Measurements from ENCODE around the gene ST8SIA2. TPM values are rescaled to one million over a fixed set of nuclear protein-coding genes. Genes with fewer than 3 reads are reported as not detected.
"Not testable (repeated sequence)": the region's sequence is repeated elsewhere in the genome, so short reads cannot be mapped to it uniquely, and the experiment has no call there.

The ST8SIA2 gene
- polyA plus RNA-seq, 3 donors = 4.2 to 6.0 (median 4.7) TPM

DNA sequence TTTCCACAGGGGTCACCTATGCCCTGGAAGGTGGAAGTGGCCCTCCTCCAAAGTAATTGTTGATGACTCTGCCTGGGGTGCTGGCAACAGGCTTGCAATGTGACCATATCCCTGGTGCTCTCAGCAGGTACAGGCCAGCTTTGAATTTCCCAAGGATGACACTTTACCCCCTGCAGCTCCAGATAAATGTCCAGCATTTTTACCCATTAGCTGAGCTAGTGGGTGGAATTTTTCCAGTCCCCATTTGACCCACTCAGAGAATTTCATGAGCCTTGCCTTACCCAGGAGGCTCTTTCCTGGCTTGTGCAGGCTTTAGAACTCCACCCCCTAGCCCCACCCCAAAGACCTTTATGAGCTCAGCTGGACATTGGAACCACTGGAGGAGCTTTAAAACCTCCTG, 77.6 kb downstream of the ST8SIA2 start:
- no peak for DNase-seq (ENCODE audit: low read depth in 3 of 3, low spot score in 2 of 3)

DNA sequence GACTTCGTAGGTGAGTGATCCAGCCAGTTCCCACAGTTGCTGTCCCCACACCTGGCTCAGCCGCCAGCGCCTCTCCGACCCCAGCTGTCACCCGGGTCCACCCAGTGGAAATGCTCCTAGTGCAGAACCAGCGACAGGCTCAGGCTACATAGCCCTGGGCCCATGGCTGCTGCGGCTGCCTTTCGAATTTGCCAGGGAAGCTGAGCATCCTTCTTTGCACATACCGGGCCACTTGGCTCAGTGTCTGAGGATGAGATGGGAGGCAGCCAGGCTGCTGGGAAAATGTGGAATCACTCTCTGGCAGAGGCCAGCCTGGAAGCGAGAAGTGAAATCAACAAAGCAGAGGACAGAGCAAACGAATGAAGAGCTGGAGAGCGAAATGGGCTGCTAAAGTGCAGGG, 80.1 kb downstream of the ST8SIA2 start:
- DNase-seq (ENCODE audit: low read depth in 3 of 3, low spot score in 2 of 3) = no peak

DNA sequence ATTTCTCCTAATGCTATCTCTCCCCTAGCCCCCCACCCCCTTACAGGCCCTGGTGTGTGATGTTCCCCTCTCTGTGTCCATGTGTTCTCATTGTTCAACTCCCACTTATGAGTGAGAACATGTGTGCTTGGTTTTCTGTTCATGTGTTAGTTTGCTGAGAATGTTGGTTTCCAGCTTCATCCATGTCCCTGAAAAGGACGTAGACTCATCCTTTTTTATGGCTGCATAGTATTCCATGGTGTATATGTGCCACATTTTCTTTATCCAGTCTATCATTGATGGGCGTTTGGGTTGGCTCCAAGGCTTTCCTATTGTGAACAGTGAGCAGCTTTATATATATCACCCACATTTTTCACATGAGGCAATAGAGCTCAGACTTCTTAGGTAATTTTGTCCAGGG, 86.0 kb downstream of the ST8SIA2 start:
- not testable (repeated sequence) for DNase-seq (ENCODE audit: low read depth in 3 of 3, low spot score in 2 of 3)

DNA sequence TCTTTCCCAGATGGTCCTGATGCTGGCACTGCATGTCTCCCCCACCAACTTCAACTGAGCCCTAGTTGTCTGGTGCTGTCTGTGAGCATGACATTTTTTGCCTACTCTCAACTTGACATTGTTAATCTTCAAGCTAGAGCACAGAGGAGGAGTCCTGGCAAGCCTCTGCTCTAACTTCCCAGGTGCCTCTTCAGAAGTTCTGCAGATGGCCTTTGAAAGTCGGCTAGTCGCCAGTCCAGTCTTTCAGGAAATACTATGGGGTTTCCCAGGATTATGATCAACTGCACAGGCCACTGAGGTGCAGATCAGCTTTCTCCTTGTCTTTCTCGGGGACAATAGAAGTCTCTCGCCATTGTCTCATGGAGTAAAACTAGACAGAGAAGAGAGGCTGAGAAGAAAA, 86.7 kb downstream of the ST8SIA2 start:
- no peak for DNase-seq (ENCODE audit: low read depth in 3 of 3, low spot score in 2 of 3)

DNA sequence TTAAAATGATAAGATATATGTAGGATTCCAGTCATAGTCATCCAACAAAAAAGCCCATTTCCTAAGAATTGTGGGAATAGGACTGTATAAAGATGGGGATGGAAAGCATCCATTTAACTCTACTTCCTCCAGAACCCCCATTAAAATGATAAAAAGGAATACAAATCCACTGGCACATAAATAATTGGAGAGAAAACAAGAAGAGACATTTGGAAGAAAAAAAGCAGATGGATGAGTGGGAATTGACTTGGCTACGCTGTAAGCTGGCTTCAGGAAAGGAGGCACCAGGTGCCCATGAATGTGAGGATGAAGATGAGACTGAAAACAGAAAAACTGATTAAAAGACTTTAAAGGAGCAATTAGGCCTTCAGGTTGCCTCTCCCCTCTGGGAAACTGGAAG, 91.8 kb downstream of the ST8SIA2 start:
- DNase-seq (ENCODE audit: low read depth in 3 of 3, low spot score in 2 of 3) = no peak

DNA sequence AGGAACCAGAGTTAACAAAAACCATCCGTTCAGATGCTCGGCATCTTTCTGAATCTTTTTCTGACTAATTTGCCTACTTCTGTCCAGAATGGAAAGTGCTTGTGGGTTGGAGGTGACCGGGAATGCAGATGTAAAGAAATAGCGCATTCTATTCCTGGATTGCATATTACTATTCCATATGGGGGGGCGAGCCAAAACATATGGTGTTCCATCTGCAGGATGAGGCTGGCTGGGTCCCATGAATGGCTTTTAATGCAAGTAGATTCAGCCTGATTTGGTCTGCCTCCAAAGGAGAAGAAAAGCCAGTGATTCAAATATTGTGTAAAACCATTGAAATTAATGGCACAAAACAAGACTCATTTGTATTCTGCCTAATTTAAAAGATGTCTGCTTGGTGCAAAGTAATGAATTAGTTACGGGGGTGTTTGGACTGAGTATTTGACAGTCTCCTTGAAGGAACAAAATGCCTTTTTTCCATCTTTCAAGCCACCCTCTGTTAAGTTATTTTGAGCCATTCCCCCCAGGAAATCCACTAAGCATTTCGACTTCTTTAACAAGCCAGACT, 99.0 kb downstream of the ST8SIA2 start:
- no peak for DNase-seq (ENCODE audit: low read depth in 3 of 3, low spot score in 2 of 3)

DNA sequence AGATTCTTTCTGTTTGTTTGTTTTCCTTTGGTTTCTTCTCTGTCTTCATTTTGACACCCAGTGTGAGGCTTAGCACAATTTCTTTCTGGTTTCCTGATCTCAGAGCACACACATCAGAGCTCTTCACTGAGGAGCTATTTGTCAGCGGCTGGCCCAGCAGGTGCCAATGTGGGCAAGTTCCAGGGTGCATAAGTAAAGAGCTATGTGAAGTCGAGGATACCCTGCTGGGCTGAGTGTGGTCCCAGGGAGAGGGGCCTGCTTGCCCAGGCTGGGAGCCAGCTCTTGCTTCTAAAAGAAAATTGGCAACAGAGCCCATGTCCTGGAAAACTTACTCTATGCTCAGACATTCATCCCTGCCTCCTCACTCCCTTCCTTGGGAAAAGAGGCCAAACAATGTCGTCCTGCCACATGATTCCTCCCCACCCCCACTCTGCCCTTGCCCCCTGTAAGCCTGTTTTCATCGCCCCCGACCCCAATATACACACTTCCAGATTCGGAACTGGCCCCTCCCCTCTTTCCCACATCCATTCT, 101.2 kb downstream of the ST8SIA2 start:
- DNase-seq (ENCODE audit: low read depth in 3 of 3, low spot score in 2 of 3) = no peak

DNA sequence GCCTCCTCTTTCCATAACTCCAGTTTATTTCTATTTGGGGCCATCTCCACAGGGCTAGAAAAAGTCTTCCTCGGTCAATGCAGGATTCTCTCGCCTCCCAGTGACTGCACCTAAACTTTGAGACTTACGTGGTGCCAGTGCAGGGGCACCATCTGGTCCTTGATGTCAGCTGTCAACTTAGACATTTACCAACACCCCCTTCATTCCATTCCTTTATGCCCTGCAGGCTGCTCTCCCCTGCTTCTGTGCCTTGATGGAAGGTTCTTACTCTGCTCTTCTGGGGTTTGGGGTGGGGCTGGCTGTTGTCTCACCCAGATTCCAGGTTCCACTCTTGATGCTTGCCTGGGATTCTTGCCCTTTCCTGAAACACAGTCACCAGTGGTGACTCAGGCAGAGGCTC, 101.8 kb downstream of the ST8SIA2 start:
- DNase-seq (ENCODE audit: low read depth in 3 of 3, low spot score in 2 of 3) = no peak

DNA sequence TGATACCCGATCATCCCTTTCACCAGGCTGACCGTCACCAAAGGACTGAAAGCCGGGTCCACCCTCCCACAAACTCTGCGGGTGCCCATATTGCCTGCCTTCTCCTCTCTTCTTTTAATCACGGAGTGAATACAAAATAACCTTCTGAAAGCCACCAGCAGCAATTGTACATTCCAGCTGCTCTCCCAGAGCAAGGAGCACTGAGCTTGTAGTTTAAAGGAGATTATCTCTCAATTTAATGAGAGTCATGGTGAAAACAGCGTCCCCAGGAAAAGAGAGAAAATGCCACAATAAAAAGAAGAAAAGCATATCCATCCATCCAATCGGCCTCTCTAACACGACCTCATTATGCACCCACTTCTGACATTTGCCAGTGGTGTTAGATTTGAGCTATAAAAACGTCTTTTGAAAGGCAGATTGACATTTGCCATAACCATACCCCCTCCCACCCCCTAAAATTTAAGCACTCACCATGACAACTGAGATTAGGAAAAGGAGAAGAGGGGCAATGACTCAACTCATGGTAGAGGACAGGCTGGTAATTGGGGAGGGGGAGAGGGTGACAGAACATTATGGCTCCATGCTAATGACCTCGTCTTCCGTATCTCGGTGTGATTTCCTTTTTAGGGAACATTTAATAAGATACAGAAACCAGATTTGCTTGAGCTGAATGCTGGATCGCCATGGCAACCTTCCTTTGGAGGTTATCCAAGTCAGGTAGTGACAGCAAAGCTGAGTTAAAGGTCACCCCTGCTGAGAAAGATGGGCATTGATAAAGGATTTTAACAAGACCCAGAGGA, 106.2 kb downstream of the ST8SIA2 start:
- DNase-seq (ENCODE audit: low read depth in 3 of 3, low spot score in 2 of 3) = no peak

DNA sequence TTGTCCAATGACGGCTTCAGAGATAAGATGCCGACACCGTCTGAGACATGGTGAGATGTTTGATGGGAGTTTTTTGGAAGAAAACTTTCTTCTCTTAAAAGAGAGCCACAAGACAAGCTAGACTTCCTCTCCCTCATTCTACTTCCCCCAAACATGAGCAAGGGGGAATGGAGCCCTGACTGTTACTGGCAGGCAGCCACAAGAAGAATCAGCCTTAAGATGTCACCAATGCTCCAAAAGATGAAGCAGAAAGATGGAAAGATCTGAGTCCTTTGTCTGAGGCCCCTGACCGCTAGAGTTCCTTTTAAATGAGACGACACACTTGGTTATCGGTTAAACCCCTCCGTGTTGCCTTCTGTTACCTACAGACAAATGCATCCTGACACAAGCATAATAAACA, 108.7 kb downstream of the ST8SIA2 start:
- no peak for DNase-seq (ENCODE audit: low read depth in 3 of 3, low spot score in 2 of 3)

DNA sequence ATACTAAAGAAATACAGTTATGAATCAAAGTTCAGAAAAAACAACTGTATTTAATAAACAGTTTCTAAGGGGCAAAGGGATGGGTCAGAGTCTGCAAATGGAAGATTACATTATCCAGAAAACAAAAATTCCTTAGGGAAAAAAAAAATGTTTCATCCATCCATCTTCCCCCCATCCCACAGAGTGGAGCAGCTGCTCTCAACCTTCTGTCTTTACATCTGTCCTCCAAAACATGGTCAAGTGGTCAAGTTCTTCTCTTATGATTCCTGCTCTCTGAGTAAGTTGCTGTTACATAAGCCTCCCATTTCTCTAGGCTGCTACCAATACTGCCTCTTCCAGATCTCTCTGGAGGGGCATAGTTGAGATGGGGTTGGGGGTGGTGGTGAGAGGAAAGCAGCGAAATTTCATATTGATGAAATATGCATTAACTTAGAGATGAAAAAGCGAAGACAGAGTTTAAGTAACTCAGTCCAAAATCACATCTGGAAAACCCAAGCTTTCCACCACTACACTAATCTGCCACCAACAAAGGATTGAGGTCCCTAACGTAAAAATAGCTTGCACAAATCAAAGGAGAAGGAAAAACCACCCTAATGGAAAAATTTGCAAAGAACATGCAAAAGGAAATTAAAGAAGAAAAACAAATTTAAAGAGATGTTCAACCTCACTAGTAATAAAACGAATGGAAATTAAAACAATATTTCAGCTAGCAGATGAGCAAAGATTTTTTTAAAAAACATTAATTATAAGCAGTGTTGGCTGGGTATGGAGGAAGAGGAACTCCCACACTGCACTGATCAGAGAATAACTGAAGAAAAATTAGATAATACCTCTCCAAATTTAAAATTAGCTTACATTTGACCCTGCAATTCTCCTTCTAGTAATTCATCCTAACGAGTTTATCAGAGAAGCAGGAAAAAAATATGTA, 109.5 kb downstream of the ST8SIA2 start:
- no peak for DNase-seq (ENCODE audit: low read depth in 3 of 3, low spot score in 2 of 3)

DNA sequence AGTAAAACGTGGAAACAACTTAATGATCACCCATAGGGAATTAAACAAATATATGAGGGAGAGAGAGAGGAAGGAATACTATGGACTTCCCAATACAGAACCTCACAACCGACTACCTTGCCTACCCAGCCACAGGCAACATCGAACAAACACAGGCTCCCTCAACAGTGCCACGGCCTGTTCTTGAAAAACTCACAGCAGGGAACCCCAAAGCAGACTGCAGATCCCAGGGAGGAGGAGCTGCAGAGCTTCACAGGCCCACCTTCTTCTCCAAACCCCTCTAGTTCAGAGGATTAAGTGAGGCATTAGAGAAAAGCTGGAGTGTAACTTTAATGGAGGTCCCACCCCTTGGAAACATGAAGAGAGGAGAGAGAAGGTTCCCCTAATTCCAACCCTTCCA, 110.2 kb downstream of the ST8SIA2 start:
- DNase-seq (ENCODE audit: low read depth in 3 of 3, low spot score in 2 of 3) = no peak

DNA sequence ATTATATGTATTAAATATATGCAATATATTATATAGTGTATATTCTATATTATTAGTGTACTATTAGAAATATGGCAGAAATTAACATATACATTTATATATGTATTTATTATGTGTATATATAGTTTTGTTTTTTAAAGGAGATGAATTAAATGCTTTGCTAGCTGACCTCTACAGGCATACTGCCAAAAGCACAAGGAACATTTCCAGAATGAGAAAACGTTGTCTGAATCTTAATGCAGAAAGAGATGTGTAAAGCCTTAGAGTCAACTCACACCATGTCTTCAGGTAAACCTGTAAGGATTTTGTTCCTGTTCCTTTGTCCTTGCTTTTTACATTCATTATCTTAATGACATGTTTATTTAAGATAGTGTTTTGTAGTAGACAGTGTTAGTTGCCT, 111.9 kb downstream of the ST8SIA2 start:
- DNase-seq (ENCODE audit: low read depth in 3 of 3, low spot score in 2 of 3) = no peak

DNA sequence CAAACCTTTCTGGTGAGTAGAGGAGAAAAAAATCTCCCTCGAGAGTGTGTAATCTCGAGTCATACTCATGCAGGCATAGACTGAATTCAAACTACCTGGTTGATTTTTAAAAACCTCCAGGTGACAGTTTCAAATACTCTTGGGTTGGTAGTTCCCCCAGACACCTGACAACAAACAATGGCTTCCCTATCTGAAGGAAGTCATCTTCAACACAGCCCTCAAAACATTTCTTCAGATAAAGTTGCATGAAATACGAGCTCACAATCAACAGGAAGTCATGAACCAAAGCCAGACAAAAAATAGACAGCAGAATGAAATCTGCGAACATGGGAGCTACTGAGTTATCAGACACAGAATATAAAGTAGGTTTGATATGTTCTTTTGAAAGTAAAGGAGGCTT, 112.8 kb downstream of the ST8SIA2 start:
- DNase-seq (ENCODE audit: low read depth in 3 of 3, low spot score in 2 of 3) = no peak

DNA sequence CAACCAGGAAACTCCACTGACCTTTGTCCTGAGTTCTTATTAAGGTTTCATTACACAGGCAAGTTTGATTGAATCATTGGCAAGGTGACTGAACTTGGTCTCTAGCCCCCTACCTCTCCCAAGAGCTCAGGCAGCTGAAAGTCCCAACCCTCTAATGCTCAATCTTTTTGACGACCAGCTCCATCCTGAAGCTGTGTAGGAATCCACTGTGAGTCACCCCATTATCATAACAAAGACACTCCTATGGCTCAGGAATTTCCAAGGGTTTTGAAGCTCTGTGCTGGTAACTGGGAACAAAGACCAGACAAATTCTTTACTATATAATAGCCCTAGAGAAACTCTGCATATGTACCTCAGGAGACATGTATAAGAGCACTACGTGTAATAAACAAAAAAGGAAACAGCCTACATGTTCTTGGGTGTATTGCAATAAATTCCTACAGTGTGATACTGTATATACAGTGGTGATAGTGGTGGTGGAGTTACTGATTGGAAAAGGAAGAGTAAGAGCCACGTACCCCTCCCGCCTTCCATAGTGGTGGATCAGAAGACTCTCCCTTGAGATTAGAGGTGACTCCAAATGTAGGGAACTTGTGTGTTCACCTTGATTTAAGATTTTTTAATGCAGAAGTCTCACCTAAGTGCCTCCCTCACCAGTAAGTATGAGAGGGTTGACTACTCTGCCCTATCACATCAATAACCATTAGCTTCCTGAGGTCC, 116.6 kb downstream of the ST8SIA2 start:
- DNase-seq (ENCODE audit: low read depth in 3 of 3, low spot score in 2 of 3) = no peak

All from right renal cortex interstitium (tissue), 3 donors.